Stimulated activated CD8-positive, alpha-beta memory T cell treated with anti-CD3 and anti-CD28 coated beads, Interleukin-15, amount 100 ng/mL, for 4 hours (primary cell): ENCODE measurements around the gene LUZP2.

Source experiments
- DNase-seq, 2 donors: peaks; one replicate each; pipeline ENCODE4 v3.0.0-alpha.2; 2020; ENCODE audit warnings: low read depth in 2 of 2

The LUZP2 gene

GRCh38 chr11:24567380-24567779 lies 70.5 kb downstream of the LUZP2 start:
- DNase-seq: no peak

- DNase-seq: no peak
Measured at GRCh38 chr11:24572376-24572775, 75.5 kb downstream of the LUZP2 start.

DNA sequence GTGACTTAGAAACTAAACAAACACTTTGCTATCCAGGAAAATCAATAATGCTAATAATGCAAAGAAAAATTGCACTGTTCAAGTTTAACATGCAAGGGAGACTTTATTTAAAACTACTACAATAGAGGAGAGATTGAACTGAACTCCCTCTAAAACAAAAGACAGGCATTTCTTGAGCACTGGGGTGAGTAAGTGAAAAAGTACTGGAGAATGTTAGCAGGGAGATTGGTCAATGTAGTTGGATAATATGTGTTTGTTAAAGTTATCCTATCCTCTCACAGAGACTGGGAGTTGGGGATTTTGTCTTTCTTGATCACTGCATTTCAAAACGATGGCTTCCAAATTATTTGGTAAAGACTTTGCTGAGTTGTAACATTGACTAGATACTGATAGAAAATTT lies 77.6 kb downstream of the LUZP2 start:
- no peak for DNase-seq

- no peak for DNase-seq
Measured at GRCh38 chr11:24575392-24575791, 78.5 kb downstream of the LUZP2 start.

DNA sequence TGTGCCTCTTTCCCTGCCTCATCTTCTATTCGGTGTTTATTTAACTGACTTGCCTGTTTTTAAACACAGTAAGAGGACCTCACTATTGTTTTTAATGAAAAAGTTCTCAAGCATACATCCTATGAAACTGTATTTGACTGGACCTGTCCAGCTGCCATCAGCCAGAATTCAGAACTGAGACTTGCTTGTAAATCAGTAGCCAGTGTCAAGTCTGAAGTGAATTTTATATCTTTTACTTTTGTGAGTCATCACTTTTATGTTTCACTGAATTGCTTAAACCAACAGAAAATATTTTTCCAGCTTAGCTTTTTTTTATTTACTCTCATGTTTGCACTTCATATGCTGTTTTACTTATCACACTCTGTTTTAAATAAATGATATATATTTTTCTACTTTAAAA lies 88.3 kb downstream of the LUZP2 start:
- DNase-seq: no peak

- no peak for DNase-seq
Measured at GRCh38 chr11:24587635-24588034, 90.8 kb downstream of the LUZP2 start.

- no peak for DNase-seq
Measured at GRCh38 chr11:24588081-24588480, 91.2 kb downstream of the LUZP2 start.

- DNase-seq: no peak
Measured at GRCh38 chr11:24589064-24589463, 92.2 kb downstream of the LUZP2 start.

GRCh38 chr11:24591283-24591682 lies 94.4 kb downstream of the LUZP2 start:
- DNase-seq: no peak

DNA sequence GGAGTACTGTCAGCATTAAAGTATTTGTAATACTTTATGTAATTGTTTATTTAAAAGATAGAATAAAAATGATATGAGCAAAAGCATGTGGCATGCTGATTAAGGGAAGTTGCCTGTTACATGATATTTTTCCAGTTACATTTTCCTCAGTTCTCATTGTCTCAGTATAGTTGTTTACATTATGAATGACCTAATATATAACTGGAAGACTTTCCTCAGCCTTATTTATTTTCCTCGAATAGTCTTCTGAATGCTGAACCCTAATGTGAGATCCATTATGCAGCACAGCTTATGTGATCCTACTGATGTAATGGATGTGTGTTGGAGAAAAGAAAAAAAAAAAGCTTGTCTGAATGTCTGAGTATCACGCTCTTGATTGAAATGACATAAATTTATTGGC lies 95.5 kb downstream of the LUZP2 start:
- no peak for DNase-seq

GRCh38 chr11:24593332-24593731 lies 96.5 kb downstream of the LUZP2 start:
- DNase-seq: no peak

DNA sequence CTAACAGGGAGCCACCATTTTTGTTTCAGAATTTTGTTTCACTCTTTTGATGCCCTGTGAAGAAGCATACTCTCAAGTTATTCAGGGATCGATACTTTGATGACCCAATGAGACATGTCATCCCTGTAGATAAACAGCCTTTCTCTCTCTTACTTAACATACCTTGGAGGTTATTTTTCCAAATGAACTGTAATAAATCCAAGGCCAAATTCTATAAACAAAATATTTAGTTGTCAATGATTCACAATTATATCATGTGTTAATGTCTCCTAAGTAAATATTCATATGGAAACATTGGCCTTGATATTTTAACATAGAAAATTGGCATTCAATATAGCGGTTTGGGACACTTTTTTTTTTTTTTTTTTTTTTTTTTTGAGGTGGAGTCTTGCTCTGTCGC lies 97.5 kb downstream of the LUZP2 start:
- DNase-seq: no peak

DNA sequence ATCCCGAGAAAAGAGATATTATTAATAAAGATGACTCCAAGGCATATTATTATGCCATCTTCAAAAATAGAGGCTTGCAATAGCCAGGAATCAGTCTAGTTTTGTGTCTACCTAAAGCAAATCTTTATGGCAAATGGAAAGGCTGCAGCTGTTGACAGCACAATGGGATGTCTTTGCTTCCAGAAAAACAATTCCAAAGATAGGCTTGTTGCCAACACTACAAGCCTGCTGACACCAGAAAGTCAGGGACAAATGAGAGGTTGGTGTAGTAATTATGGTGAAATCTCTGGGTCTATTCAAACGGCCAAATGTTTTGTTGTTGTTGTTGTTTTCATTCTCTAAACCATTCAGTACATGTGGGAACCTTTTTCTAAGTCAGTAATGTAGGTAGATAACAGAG lies 101.8 kb downstream of the LUZP2 start:
- DNase-seq: no peak

- DNase-seq: no peak
Measured at GRCh38 chr11:24609192-24610119, 112.6 kb downstream of the LUZP2 start.

GRCh38 chr11:24615451-24616160 lies 118.8 kb downstream of the LUZP2 start:
- no peak for DNase-seq

GRCh38 chr11:24617856-24618255 lies 121.0 kb downstream of the LUZP2 start:
- DNase-seq: no peak

DNA sequence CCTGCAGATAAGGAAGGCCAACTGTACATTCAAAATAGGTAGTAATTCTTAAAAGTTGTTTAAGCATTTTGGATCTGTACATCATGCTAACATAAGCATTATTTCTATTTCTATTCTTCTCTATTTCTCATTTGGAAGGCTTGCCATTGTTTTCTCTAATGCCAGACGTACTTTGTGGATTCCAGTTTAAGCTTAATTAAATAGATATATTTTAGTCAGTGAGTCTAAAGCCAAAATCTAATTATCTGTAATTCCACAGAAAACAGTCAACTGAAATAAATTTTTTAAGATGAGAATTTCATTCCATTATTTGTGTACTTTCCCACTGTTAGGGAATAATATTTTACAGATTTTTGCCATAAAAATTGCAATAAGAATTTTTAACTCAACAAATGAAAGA lies 123.0 kb downstream of the LUZP2 start:
- DNase-seq: no peak

DNA sequence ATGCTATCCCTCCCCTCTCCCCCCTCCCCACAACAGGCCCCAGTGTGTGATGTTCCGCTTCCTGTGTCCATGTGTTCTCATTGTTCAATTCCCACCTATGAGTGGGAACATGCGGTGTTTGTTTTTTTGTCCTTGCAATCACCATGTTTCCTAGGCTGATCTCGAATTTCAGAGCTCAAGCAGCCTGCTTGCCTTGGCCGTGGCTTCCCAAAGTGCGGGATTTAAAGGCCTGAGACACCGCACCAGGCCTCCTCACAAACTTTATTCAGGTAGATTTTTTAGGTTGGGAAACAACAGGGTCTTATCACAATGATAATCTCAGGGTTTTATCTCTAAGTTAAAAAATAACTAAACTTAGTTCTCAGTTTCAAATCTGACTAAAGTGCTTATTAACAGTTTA lies 125.4 kb downstream of the LUZP2 start:
- DNase-seq: no peak

DNA sequence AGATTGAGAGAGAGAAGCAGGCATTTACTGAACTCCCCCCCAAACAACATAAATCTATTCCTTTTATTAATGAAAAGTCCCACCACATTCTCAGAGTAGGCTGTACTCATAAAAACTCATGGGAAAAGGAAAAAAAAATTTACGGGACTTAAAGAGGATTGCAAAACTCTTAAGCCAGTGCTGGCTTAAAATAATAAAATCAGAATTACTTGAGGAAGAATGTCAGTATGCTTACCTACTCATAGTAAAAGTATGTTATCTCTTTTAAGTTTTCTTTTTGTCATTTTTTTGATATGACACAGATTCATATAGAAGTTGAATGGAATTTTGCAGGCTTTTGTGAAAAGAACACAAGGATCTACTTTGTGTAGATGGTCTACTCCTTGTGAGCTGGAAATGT lies 126.3 kb downstream of the LUZP2 start:
- no peak for DNase-seq

- no peak for DNase-seq
Measured at GRCh38 chr11:24624432-24624831, 127.6 kb downstream of the LUZP2 start.

DNA sequence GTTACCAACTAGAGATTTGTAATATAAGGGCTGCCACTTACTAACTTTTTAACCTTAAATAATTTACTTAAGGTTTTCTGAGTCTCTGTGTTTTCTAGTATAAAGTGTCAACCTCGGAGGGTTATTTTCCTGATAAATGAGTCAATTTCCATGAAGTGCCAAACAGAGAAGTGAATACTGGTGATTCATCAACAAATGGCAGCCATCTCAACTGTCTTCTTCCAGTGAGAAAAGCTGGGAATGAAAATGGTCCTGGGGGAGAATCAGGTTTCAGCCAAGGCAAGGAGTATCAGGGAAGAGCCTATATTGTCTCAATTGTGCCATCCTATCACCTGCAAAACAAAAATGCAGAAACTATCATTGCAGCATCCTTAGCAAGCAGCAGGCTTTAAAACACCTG lies 129.1 kb downstream of the LUZP2 start:
- DNase-seq: no peak

DNA sequence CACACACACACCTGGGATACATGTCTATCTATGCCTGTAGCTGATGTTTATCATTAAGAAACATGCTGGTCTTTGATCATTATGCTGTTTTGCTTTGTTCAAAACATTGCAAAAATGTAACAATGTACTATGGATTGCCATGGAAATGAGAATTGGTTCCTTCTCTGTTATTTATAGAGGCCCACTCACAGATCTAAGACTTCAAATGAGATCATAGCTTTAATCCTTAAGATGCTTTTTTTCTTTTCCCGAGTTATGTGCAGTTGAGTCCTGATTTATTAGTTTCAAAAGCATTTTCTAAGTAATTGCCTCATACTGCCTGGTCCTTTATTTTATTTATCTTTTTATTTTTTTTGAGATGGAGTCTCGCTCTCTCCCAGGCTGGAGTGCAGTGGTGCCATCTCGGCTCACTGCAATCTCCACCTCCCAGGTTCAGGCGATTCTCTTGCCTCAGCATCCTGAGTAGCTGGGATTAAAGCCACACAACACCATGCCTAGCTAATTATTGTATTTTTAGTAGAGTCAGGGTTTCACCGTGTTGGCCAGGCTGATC lies 131.4 kb downstream of the LUZP2 start:
- DNase-seq: no peak

DNA sequence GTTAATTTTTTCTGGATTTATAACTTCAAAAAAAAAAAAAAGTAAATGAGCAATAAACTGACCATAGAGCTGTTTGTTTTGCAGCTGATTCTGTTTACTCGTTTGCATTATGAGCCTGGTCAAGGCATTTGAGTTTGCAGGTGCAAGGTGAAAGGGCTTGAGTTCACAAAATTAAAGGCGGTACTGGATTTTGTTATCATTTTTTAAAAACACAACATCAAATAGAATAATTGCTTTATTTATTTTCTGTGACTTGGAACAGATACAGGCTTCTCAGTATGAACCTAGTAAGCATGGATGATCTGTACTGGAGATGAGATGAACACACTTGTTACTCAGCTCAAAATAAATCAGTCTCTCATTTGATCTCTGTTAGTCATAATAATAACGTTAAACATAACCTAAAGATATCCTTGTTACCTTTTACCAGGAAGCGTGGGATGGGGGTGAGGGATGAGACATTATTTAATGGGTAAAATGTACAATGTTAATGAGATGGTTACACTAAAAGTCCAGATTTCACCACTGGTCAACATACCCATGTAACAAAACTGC lies 137.8 kb downstream of the LUZP2 start:
- no peak for DNase-seq
